HepG2 (cell line): Measurements from ENCODE around the gene COASY. TPM values are rescaled to one million over a fixed set of nuclear protein-coding genes. Genes with fewer than 3 reads are reported as not detected.

Experiments used
- CBX1 ChIP-seq: IDR thresholded peaks from one replicate; pipeline ENCODE4 v1.6.1; 2016; ENCODE audit warnings: antibody characterized with exemption, low read depth
- HBP1 ChIP-seq: IDR thresholded peaks from 2 replicates; pipeline ENCODE4 v1.6.1; 2016; ENCODE audit warnings: low read depth, control low read depth
- HNRNPLL ChIP-seq: fragments of 200-400 bp; formaldehyde crosslinking; IDR thresholded peaks from 2 replicates; pipeline ENCODE4 v1.6.1; 2017; ENCODE audit warnings: mild to moderate bottlenecking, low read depth, low read length; ENCODE audit not compliant: poor library complexity, severe bottlenecking
- IKZF4 ChIP-seq: sonication (generic); formaldehyde crosslinking; IDR thresholded peaks from 2 replicates; pipeline ENCODE4 v1.5.1; 2020; ENCODE audit warnings: borderline replicate concordance, mild to moderate bottlenecking, low read depth, missing genetic modification reagents; ENCODE audit errors: not compliant biosample characterization
- IRX3 ChIP-seq: sonication (generic); formaldehyde crosslinking; IDR thresholded peaks from 2 replicates; pipeline ENCODE4 v1.8.1; 2023; ENCODE audit warnings: mild to moderate bottlenecking, low read depth, missing genetic modification reagents, borderline replicate concordance
- KDM3A ChIP-seq: IDR thresholded peaks from 2 replicates; pipeline ENCODE4 v1.6.1; 2018; ENCODE audit warnings: low read depth, missing compliant biosample characterization
- KDM4B ChIP-seq: sonication (generic); formaldehyde crosslinking; IDR thresholded peaks from 2 replicates; pipeline ENCODE4 v1.4.0; 2020; ENCODE audit warnings: missing genetic modification reagents
- MBD4 ChIP-seq: IDR thresholded peaks from 2 replicates; pipeline ENCODE4 v1.6.1; 2012; ENCODE audit warnings: low read length, inconsistent platforms, borderline replicate concordance
- MBNL3 ChIP-seq: fragments of 250-450 bp; sonication (Bioruptor Pico); conservative IDR thresholded peaks from 2 replicates; pipeline ENCODE4 v1.8.0; 2022; ENCODE audit warnings: mild to moderate bottlenecking, inconsistent platforms
- SP2 ChIP-seq: sonication (generic); formaldehyde crosslinking; IDR thresholded peaks from 2 replicates; pipeline ENCODE4 v1.5.1; 2020; ENCODE audit warnings: mild to moderate bottlenecking, missing genetic modification reagents
- TFAP4 ChIP-seq: sonication (generic); IDR thresholded peaks from 2 replicates; pipeline ENCODE4 v1.6.1; 2016; ENCODE audit warnings: low read depth, borderline replicate concordance
- ZFP82 ChIP-seq: sonication (generic); formaldehyde crosslinking; IDR thresholded peaks from 2 replicates; pipeline ENCODE4 v1.5.1; 2020; ENCODE audit warnings: mild to moderate bottlenecking, missing genetic modification reagents, borderline replicate concordance
- ZNF33B ChIP-seq: sonication (generic); formaldehyde crosslinking; IDR thresholded peaks from 2 replicates; pipeline ENCODE4 v1.5.1; 2020; ENCODE audit warnings: mild to moderate bottlenecking, missing genetic modification reagents
- ZNF660 ChIP-seq: sonication (generic); formaldehyde crosslinking; IDR thresholded peaks from 2 replicates; pipeline ENCODE4 v1.5.1; 2020; ENCODE audit warnings: mild to moderate bottlenecking, low read depth, missing genetic modification reagents, borderline replicate concordance
- ZNF713 ChIP-seq: sonication (generic); formaldehyde crosslinking; IDR thresholded peaks from 2 replicates; pipeline ENCODE4 v1.4.0; 2020; ENCODE audit warnings: mild to moderate bottlenecking, missing genetic modification reagents
- ZXDC ChIP-seq: sonication (generic); formaldehyde crosslinking; IDR thresholded peaks from 2 replicates; pipeline ENCODE4 v1.5.0; 2020; ENCODE audit warnings: mild to moderate bottlenecking, missing genetic modification reagents
- polyA plus RNA-seq, 8 experiments: library from polyadenylated mRNA; depleted of rRNA in 3 of 8; stranded (reverse) in 7 of 8; unstranded in 1 of 8; fragments of >200 nt; fragmentation: Illumina TruSeq in 4 of 8; extraction: Trizol in 4 of 8; gene quantifications; 2 replicates each; pipeline versions ENCODE4 v1.2.1 to v1.2.3, GENCODE V29; 2011 to 2016; ENCODE audit warnings: low read depth in 4 of 8, missing spikeins in 1 of 8, mixed read lengths in 1 of 8; ENCODE audit not compliant: insufficient read depth in 1 of 8
- total RNA-seq, 5 experiments: library from RNA; depleted of rRNA; stranded (reverse); fragments of >200 nt; fragmentation: Illumina TruSeq; extraction: Trizol; gene quantifications; 2 replicates each; pipeline ENCODE4 v1.2.3, GENCODE V29; 2016; ENCODE audit warnings: low read depth in 1 of 5
- TF ChIP-seq, protein P1 (sequence below): sonication (generic); formaldehyde crosslinking; IDR thresholded peaks from 2 replicates; pipeline ENCODE4 v1.8.0; 2022; ENCODE audit warnings: mild to moderate bottlenecking, missing genetic modification reagents, moderate library complexity
- TF ChIP-seq, protein P2 (sequence below): sonication (generic); formaldehyde crosslinking; IDR thresholded peaks from 2 replicates; pipeline ENCODE4 v1.5.1; 2020; ENCODE audit warnings: missing genetic modification reagents, mild to moderate bottlenecking, borderline replicate concordance

COASY gene
- total and polyA plus RNA-seq, 2 of the 13 experiments (the other 11 are each of a cell fraction or from before 2014, with no cell fraction given): 90.7 to 125 TPM

DNA sequence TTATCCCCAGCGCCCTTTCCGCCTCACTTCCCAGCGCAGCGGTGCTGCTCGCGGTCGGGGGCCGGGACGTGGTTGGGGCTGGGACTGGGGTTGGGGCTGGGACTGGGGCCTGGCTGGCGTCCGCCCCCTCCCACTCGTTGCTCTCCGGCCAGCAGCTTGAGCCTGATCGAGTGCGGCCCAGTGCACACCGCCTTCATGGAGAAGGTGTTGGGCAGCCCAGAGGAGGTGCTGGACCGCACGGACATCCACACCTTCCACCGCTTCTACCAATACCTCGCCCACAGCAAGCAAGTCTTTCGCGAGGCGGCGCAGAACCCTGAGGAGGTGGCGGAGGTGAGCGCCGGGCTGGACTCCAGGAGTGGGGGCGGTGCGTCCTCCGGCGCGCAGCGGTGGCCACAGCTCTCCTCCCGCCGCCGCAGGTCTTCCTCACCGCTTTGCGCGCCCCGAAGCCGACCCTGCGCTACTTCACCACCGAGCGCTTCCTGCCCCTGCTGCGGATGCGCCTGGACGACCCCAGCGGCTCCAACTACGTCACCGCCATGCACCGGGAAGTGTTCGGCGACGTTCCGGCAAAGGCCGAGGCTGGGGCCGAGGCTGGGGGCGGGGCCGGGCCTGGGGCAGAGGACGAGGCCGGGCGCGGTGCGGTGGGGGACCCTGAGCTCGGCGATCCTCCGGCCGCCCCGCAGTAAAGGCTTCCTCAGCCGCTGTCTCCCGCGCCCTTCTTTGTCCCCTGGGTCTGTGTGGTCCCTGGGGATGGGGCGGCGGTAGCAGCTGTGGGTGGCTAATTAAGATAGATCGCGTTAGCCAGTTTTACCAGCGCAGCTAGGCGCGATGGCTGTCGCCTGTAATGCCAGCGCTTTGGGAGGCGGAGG is 7.5 kb upstream of the COASY start (continued):
- TF ChIP-seq ZNF660 (CRISPR knock-in tag): 0 out of 2 replicates have a peak, but pooled peaks have one; percentile 32
- TF ChIP-seq, protein P1, sequence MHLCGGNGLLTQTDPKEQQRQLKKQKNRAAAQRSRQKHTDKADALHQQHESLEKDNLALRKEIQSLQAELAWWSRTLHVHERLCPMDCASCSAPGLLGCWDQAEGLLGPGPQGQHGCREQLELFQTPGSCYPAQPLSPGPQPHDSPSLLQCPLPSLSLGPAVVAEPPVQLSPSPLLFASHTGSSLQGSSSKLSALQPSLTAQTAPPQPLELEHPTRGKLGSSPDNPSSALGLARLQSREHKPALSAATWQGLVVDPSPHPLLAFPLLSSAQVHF: peak; percentile 91
- no peak for TF ChIP-seq ZNF33B (CRISPR knock-in tag)
- no peak for TF ChIP-seq IKZF4 (CRISPR knock-in tag)
- no peak for TF ChIP-seq MBD4
- peak; percentile 92 for TF ChIP-seq HBP1 (CRISPR knock-in tag)
- TF ChIP-seq ZNF713 (CRISPR knock-in tag): 0 out of 2 replicates have a peak, but pooled peaks have one; percentile 9
- peak; percentile 93 for TF ChIP-seq KDM3A
- TF ChIP-seq HNRNPLL: peak; percentile 99
- TF ChIP-seq KDM4B (CRISPR knock-in tag): 0 out of 2 replicates have a peak, but pooled peaks have one; percentile 41
- TF ChIP-seq MBNL3: no peak
- TF ChIP-seq SP2 (CRISPR knock-in tag): peak; percentile 55; the same call in 1 of the 2 replicates
- TF ChIP-seq CBX1: peak; percentile 74
- TF ChIP-seq, protein P2, sequence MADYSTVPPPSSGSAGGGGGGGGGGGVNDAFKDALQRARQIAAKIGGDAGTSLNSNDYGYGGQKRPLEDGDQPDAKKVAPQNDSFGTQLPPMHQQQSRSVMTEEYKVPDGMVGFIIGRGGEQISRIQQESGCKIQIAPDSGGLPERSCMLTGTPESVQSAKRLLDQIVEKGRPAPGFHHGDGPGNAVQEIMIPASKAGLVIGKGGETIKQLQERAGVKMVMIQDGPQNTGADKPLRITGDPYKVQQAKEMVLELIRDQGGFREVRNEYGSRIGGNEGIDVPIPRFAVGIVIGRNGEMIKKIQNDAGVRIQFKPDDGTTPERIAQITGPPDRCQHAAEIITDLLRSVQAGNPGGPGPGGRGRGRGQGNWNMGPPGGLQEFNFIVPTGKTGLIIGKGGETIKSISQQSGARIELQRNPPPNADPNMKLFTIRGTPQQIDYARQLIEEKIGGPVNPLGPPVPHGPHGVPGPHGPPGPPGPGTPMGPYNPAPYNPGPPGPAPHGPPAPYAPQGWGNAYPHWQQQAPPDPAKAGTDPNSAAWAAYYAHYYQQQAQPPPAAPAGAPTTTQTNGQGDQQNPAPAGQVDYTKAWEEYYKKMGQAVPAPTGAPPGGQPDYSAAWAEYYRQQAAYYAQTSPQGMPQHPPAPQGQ (CRISPR knock-in tag): no peak
- TF ChIP-seq IRX3 (CRISPR knock-in tag): peak; percentile 59; the same call in 1 of the 2 replicates
- peak; percentile 58; the same call in 1 of the 2 replicates for TF ChIP-seq TFAP4
- TF ChIP-seq ZFP82 (CRISPR knock-in tag): peak; percentile 92; the same call in 1 of the 2 replicates
- TF ChIP-seq ZXDC (CRISPR knock-in tag): peak; percentile 98
